Activated CD4-positive, alpha-beta memory T cell treated with anti-CD3 and anti-CD28 coated beads for 36 hours (primary cell): ENCODE measurements around the gene IPO7. TPM values are rescaled to one million over a fixed set of nuclear protein-coding genes. Genes with fewer than 3 reads are reported as not detected.
A peak's percentile ranks its signal among the peaks of the same experiment; 100 is the strongest.

Source experiments
- CTCF ChIA-PET: fragments of 350-600 bp; sonication (Branson Sonifier 250); formaldehyde crosslinking; loops from one replicate; lab custom pipeline; 2021; ENCODE audit warnings: antibody characterized with exemption, inconsistent platforms; lab: Charles Lee
- POLR2A ChIA-PET: fragments of 350-600 bp; sonication (Branson Sonifier 250); formaldehyde crosslinking; loops from one replicate; lab custom pipeline; 2021; ENCODE audit warnings: antibody characterized with exemption; lab: Charles Lee
- DNase-seq: peaks from one replicate; pipeline ENCODE4 v3.0.0-alpha.2; 2020
- H3K27ac Mint-ChIP-seq: one replicate; pipeline ENCODE4 v1.8.0; 2021; ENCODE audit warnings: mixed read lengths
- H3K27me3 Mint-ChIP-seq: one replicate; pipeline ENCODE4 v1.8.0; 2021; ENCODE audit warnings: mixed read lengths
- H3K36me3 Mint-ChIP-seq: one replicate; pipeline ENCODE4 v1.8.0; 2021; ENCODE audit warnings: mixed read lengths
- H3K4me1 Mint-ChIP-seq: one replicate; pipeline ENCODE4 v1.8.0; 2021; ENCODE audit warnings: low read depth, mixed read lengths
- H3K4me3 Mint-ChIP-seq: one replicate; pipeline ENCODE4 v1.8.0; 2021; ENCODE audit warnings: mild to moderate bottlenecking, mixed read lengths
- H3K9me3 Mint-ChIP-seq: one replicate; pipeline ENCODE4 v1.8.0; 2021; ENCODE audit warnings: mixed read lengths
- intact Hi-C: fragments of 100-400 bp; cut with micrococcal nuclease; formaldehyde crosslinking; loops from one replicate; pipeline ENCODE4 v1.15.1; 2023
- total RNA-seq, 2 experiments: library from RNA; stranded (reverse); gene quantifications; one replicate each; pipeline ENCODE4 v1.2.3, GENCODE V29; 2021

The IPO7 gene
- total RNA-seq, 2 experiments from 2014 or later: 161 to 172 TPM

GRCh38 chr11:9461760-9462134, 77.3 kb downstream of the IPO7 start:
- no peaks in the 10 kb centered on the region for H3K27me3 Mint-ChIP-seq
- H3K9me3 Mint-ChIP-seq: no peaks in the 10 kb centered on the region
- ChIA-PET POLR2A (interaction anchor here (0.7 to 2.1 kb wide), 10 partner anchors 8 to 779 kb away, joined by 3 to 15 read pairs (median 5); partner anchors contain the start of genes DENND5A, RPL27A, TRIM66 and WEE1), CTCF (interaction anchor here (0.7 to 1.4 kb wide), 4 partner anchors 44 to 295 kb away, joined by 3 to 4 read pairs (median 4); no protein-coding TSS in a partner anchor)
- peaks cover 9% of the 10 kb centered on the region for H3K36me3 Mint-ChIP-seq
- intact Hi-C loops: loop anchor here (2.0 to 5.0 kb wide), 9 partner anchors 99 to 1397 kb away; partner anchors contain the start of genes ADM, AMPD3, EIF4G2 and NRIP3
- H3K4me3 Mint-ChIP-seq: peak overlapping the region; percentile 95
- no peak for DNase-seq
- H3K4me1 Mint-ChIP-seq: peaks cover 21% of the 10 kb centered on the region
- peak overlapping the region; percentile 99 for H3K27ac Mint-ChIP-seq

GRCh38 chr11:9462172-9462799, 77.8 kb downstream of the IPO7 start:
- peak overlapping the region; percentile 95 for H3K4me3 Mint-ChIP-seq
- H3K4me1 Mint-ChIP-seq: peaks cover 21% of the 10 kb centered on the region
- H3K36me3 Mint-ChIP-seq: peaks cover 9% of the 10 kb centered on the region
- no peaks in the 10 kb centered on the region for H3K9me3 Mint-ChIP-seq
- CTCF ChIA-PET: interaction anchor here (0.7 to 1.3 kb wide), 3 partner anchors 44 to 296 kb away, joined by 3 to 4 read pairs (median 3); no protein-coding TSS in a partner anchor
- intact Hi-C loops: loop anchor here (5.0 kb wide), 4 partner anchors 100 to 995 kb away; partner anchors contain the start of genes ADM, AMPD3 and NRIP3
- no peaks in the 10 kb centered on the region for H3K27me3 Mint-ChIP-seq
- POLR2A ChIA-PET: interaction anchor here (0.7 to 2.1 kb wide), 4 partner anchors 109 to 780 kb away, joined by 3 to 11 read pairs (median 5); partner anchors contain the start of genes RPL27A and TRIM66
- no peak for DNase-seq
- peak overlapping the region; percentile 99 for H3K27ac Mint-ChIP-seq

GRCh38 chr11:9462806-9463537, 78.5 kb downstream of the IPO7 start:
- CTCF ChIA-PET: interaction anchor here (1.3 kb wide), 1 partner anchor 43 kb away, joined by 4 read pairs; no protein-coding TSS in a partner anchor
- H3K4me3 Mint-ChIP-seq: peak overlapping the region; percentile 95
- peaks cover 9% of the 10 kb centered on the region for H3K36me3 Mint-ChIP-seq
- DNase-seq: no peak
- no peaks in the 10 kb centered on the region for H3K27me3 Mint-ChIP-seq
- H3K4me1 Mint-ChIP-seq: peaks cover 24% of the 10 kb centered on the region
- intact Hi-C loops: loop anchor here (5.0 kb wide), 4 partner anchors 101 to 994 kb away; partner anchors contain the start of genes ADM, AMPD3 and NRIP3
- POLR2A ChIA-PET: interaction anchor here (2.1 kb wide), 1 partner anchor 149 kb away, joined by 5 read pairs; no protein-coding TSS in a partner anchor
- no peaks in the 10 kb centered on the region for H3K9me3 Mint-ChIP-seq
- peak overlapping the region; percentile 76 for H3K27ac Mint-ChIP-seq

GRCh38 chr11:9470765-9471164, 86.3 kb downstream of the IPO7 start:
- no peak overlapping the region for H3K4me3 Mint-ChIP-seq
- H3K27ac Mint-ChIP-seq: no peak overlapping the region
- POLR2A ChIA-PET: interaction anchor here (1.3 kb wide), 1 partner anchor 10 kb away, joined by 4 read pairs; the partner anchor contains the start of gene ZNF143
- peaks cover 6% of the 10 kb centered on the region for H3K4me1 Mint-ChIP-seq
- H3K9me3 Mint-ChIP-seq: no peaks in the 10 kb centered on the region
- no peak for DNase-seq
- intact Hi-C loops: no loop called here
- CTCF ChIA-PET: no interaction called here
- peaks cover 17% of the 10 kb centered on the region for H3K36me3 Mint-ChIP-seq
- H3K27me3 Mint-ChIP-seq: no peaks in the 10 kb centered on the region

GRCh38 chr11:9473408-9473807, 89.0 kb downstream of the IPO7 start:
- CTCF ChIA-PET: interaction anchor here (1.3 to 1.8 kb wide), 2 partner anchors 17 to 33 kb away, joined by 4 to 6 read pairs; no protein-coding TSS in a partner anchor
- no peak overlapping the region for H3K27ac Mint-ChIP-seq
- POLR2A ChIA-PET: interaction anchor here (0.6 kb wide), 1 partner anchor 488 kb away, joined by 3 read pairs; no protein-coding TSS in a partner anchor
- no peaks in the 10 kb centered on the region for H3K9me3 Mint-ChIP-seq
- no peak overlapping the region for H3K4me3 Mint-ChIP-seq
- no peaks in the 10 kb centered on the region for H3K27me3 Mint-ChIP-seq
- peaks cover 2% of the 10 kb centered on the region for H3K4me1 Mint-ChIP-seq
- DNase-seq: no peak
- peaks cover 21% of the 10 kb centered on the region for H3K36me3 Mint-ChIP-seq
- intact Hi-C loops: no loop called here

- Mint-ChIP-seq H3K27ac (no peak overlapping the region), H3K4me3 (no peak overlapping the region), H3K27me3 (no peaks in the 10 kb centered on the region), H3K36me3 (peaks cover 16% of the 10 kb centered on the region), H3K4me1 (no peaks in the 10 kb centered on the region), H3K9me3 (no peaks in the 10 kb centered on the region)
- CTCF ChIA-PET: interaction anchor here (3.6 kb wide), 1 partner anchor 27 kb away, joined by 23 read pairs; no protein-coding TSS in a partner anchor
- intact Hi-C loops: no loop called here
- POLR2A ChIA-PET: interaction anchor here (2.0 kb wide), 1 partner anchor 19 kb away, joined by 6 read pairs; the partner anchor contains the start of gene ZNF143
- no peak for DNase-seq
Measured at GRCh38 chr11:9479899-9480298, 95.4 kb downstream of the IPO7 start.

GRCh38 chr11:9489080-9489765, 104.8 kb downstream of the IPO7 start:
- H3K27ac Mint-ChIP-seq: no peak overlapping the region
- ChIA-PET POLR2A (no interaction called here), CTCF (interaction anchor here (1.7 kb wide), 1 partner anchor 18 kb away, joined by 12 read pairs; no protein-coding TSS in a partner anchor)

GRCh38 chr11:9490376-9490775, 105.9 kb downstream of the IPO7 start:
- Mint-ChIP-seq H3K4me3 (no peak overlapping the region), H3K36me3 (peaks cover 13% of the 10 kb centered on the region), H3K27ac (no peak overlapping the region), H3K9me3 (no peaks in the 10 kb centered on the region), H3K27me3 (no peaks in the 10 kb centered on the region), H3K4me1 (no peaks in the 10 kb centered on the region)
- ChIA-PET CTCF (interaction anchor here (1.7 to 1.8 kb wide), 2 partner anchors 16 to 17 kb away, joined by 4 to 12 read pairs; no protein-coding TSS in a partner anchor), POLR2A (no interaction called here)
- no peak for DNase-seq
- intact Hi-C loops: no loop called here

More at GRCh38 chr11:9489080-9489765, 104.8 kb downstream of the IPO7 start:
- Mint-ChIP-seq H3K9me3 (no peaks in the 10 kb centered on the region), H3K4me3 (no peak overlapping the region), H3K4me1 (no peaks in the 10 kb centered on the region), H3K27me3 (no peaks in the 10 kb centered on the region), H3K36me3 (peaks cover 13% of the 10 kb centered on the region)
- intact Hi-C loops: no loop called here
- DNase-seq: no peak

GRCh38 chr11:9493492-9493891, 109.0 kb downstream of the IPO7 start:
- CTCF ChIA-PET: interaction anchor here (1.6 kb wide), 1 partner anchor 244 kb away, joined by 3 read pairs; no protein-coding TSS in a partner anchor

GRCh38 chr11:9494316-9494715, 109.9 kb downstream of the IPO7 start:
- H3K4me3 Mint-ChIP-seq: no peak overlapping the region
- no peaks in the 10 kb centered on the region for H3K4me1 Mint-ChIP-seq
- no peaks in the 10 kb centered on the region for H3K9me3 Mint-ChIP-seq
- no peak overlapping the region for H3K27ac Mint-ChIP-seq
- intact Hi-C loops: no loop called here
- no peak for DNase-seq
- H3K36me3 Mint-ChIP-seq: peaks cover 28% of the 10 kb centered on the region
- ChIA-PET POLR2A (no interaction called here), CTCF (interaction anchor here (1.3 kb wide), 1 partner anchor 12 kb away, joined by 3 read pairs; no protein-coding TSS in a partner anchor)
- no peaks in the 10 kb centered on the region for H3K27me3 Mint-ChIP-seq

More at GRCh38 chr11:9493492-9493891, 109.0 kb downstream of the IPO7 start:
- Mint-ChIP-seq H3K4me1 (no peaks in the 10 kb centered on the region), H3K9me3 (no peaks in the 10 kb centered on the region), H3K27me3 (no peaks in the 10 kb centered on the region), H3K4me3 (no peak overlapping the region), H3K36me3 (peaks cover 27% of the 10 kb centered on the region), H3K27ac (no peak overlapping the region)
- DNase-seq: no peak
- intact Hi-C loops: no loop called here
- POLR2A ChIA-PET: no interaction called here
